ENCODE results near the gene BACH2. TPM values are rescaled to one million over a fixed set of nuclear protein-coding genes. Genes with fewer than 3 reads are reported as not detected.

BACH2 gene
- total and polyA plus RNA-seq, 10 of the 15 experiments (the other 5 are each of a cell fraction or from before 2014, with no cell fraction given): 0.03 to 0.28 (median 0.04) TPM; not detected in 3

DNA sequence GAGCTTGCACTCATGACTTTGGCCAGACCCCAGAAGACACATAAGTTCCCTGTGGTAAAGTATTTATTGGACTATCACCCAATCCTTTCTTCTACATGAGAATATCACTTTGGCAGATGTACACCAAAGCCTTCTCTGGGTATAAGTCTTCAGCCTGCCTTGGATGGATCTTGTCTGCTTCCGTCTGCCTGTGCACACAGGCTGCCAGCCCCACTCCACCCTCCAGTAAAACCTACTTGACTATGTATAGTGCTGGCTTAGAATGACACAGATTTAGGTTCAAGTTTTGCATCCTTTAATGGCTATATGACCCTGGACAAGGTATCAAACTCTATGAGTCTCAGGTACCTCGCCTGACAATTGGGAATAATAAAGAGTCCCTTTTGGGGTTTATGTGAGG is 63.4 kb downstream of the BACH2 start:
- Histone ChIP-seq H2AFZ (ENCODE audit: control insufficient read depth, low read depth, low read length) (no peak overlapping the region), H3K9me3 (replicated peaks; ENCODE audit: control insufficient read depth, insufficient read depth, low read length) (no peaks in the 10 kb centered on the region), H3K9ac (ENCODE audit: control insufficient read depth, insufficient read depth, low read length) (no peak overlapping the region), H3K27ac (ENCODE audit: control insufficient read depth, insufficient read depth) (no peak overlapping the region), H3K36me3 (ENCODE audit: control insufficient read depth in 2 of 2, insufficient read depth in 2 of 2, low read length in 1 of 2) (no peaks in the 10 kb centered on the region), H4K20me1 (ENCODE audit: control insufficient read depth, insufficient read depth) (no peaks in the 10 kb centered on the region), H3K4me1 (ENCODE audit: control insufficient read depth, insufficient read depth, low read length) (no peaks in the 10 kb centered on the region), H3K79me2 (ENCODE audit: control insufficient read depth, insufficient read depth, low read length) (no peaks in the 10 kb centered on the region), H3K4me2 (ENCODE audit: control insufficient read depth, insufficient read depth) (no peak overlapping the region), H3K27me3 (replicated peaks in 1 of 2; ENCODE audit: control insufficient read depth in 2 of 2, insufficient read depth in 2 of 2, low read length in 1 of 2) (peaks cover 0 to 3% of the 10 kb centered on the region in 2 experiments; a peak in 1 of 4 replicates), H3K4me3 (no peak overlapping the region)
- FAIRE-seq (no peak), ATAC-seq (no peak), DNase-seq (ENCODE audit: low read depth, low spot score) (no peak)
- intact Hi-C loops (cut with micrococcal nuclease; ENCODE audit: unreplicated experiment) (no loop called here), in situ Hi-C loops (cut with MboI) (no loop called here)
- ChIA-PET POLR2A (no interaction called here), SMC1A (ENCODE audit: uncharacterized antibody, unreplicated experiment) (no interaction called here), RAD21 (ENCODE audit: unreplicated experiment) (no interaction called here), CTCF (no interaction called here)
- 49% methylated on average over 2 of the region's 2 CpGs for WGBS (ENCODE audit: insufficient coverage, insufficient replicate concordance, low lambda C conversion rate, missing lambda C conversion rate)
- TF ChIP-seq CREB1 (IDR thresholded peaks at IDR 0.05; ENCODE audit: low read depth): no peak
- TF ChIP-seq, protein P1, sequence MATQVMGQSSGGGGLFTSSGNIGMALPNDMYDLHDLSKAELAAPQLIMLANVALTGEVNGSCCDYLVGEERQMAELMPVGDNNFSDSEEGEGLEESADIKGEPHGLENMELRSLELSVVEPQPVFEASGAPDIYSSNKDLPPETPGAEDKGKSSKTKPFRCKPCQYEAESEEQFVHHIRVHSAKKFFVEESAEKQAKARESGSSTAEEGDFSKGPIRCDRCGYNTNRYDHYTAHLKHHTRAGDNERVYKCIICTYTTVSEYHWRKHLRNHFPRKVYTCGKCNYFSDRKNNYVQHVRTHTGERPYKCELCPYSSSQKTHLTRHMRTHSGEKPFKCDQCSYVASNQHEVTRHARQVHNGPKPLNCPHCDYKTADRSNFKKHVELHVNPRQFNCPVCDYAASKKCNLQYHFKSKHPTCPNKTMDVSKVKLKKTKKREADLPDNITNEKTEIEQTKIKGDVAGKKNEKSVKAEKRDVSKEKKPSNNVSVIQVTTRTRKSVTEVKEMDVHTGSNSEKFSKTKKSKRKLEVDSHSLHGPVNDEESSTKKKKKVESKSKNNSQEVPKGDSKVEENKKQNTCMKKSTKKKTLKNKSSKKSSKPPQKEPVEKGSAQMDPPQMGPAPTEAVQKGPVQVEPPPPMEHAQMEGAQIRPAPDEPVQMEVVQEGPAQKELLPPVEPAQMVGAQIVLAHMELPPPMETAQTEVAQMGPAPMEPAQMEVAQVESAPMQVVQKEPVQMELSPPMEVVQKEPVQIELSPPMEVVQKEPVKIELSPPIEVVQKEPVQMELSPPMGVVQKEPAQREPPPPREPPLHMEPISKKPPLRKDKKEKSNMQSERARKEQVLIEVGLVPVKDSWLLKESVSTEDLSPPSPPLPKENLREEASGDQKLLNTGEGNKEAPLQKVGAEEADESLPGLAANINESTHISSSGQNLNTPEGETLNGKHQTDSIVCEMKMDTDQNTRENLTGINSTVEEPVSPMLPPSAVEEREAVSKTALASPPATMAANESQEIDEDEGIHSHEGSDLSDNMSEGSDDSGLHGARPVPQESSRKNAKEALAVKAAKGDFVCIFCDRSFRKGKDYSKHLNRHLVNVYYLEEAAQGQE (IDR thresholded peaks at IDR 0.05; ENCODE audit: low read depth, low read length): no peak
- TF ChIP-seq FOXK2 (IDR thresholded peaks at IDR 0.05): no peak
- TF ChIP-seq ZNF384 (IDR thresholded peaks at IDR 0.05; ENCODE audit: borderline replicate concordance, low read depth, low read length): no peak
- no peak for TF ChIP-seq BRCA1 (IDR thresholded peaks at IDR 0.05; ENCODE audit: low read depth, low read length)
- no peak for TF ChIP-seq ESRRA (IDR thresholded peaks at IDR 0.05; ENCODE audit: low read length)
- TF ChIP-seq PAX5 (IDR thresholded peaks at IDR 0.05; ENCODE audit: borderline replicate concordance, low read depth, low read length): no peak
- no peak for TF ChIP-seq RAD21 (IDR thresholded peaks at IDR 0.05; ENCODE audit: insufficient read depth, low read depth, low read length)
- BruUV-seq (replicated peaks): no TSS peak
